HEK293 (cell line): Measurements from ENCODE around the gene TRAF4.

ENCODE experiments used
- CTCF ChIA-PET: fragments of 350-600 bp; formaldehyde crosslinking; extraction: SDS; loops from one replicate; lab custom pipeline; 2021; ENCODE audit warnings: antibody characterized with exemption; lab: Yijun Ruan, JAX
- POLR2A ChIA-PET: fragments of 300-600 bp; formaldehyde crosslinking; extraction: SDS; loops from one replicate; lab custom pipeline; 2020; ENCODE audit warnings: antibody characterized with exemption, inconsistent platforms; lab: Yijun Ruan, JAX
- H3K27ac ChIP-seq: fragments of 200-500 bp; sonication (Bioruptor generic); 2 replicates; pipeline ENCODE4 v1.5.1; 2014; ENCODE audit warnings: low read depth, low read length, control low read depth, inconsistent platforms; ENCODE audit errors: extremely low read depth
- H3K36me3 ChIP-seq, 2 experiments: fragments of 200-500 bp in 1 of 2; sonication (Bioruptor generic) in 1 of 2; 1 replicate in 1 of 2; 2 replicates in 1 of 2; pipeline ENCODE4 v1.5.1; 2014 to 2017; ENCODE audit warnings: inconsistent platforms in 2 of 2, low read length in 2 of 2; ENCODE audit not compliant: control insufficient read depth in 2 of 2, insufficient read depth in 1 of 2
- H3K4me1 ChIP-seq: fragments of 200-500 bp; sonication (Bioruptor generic); 2 replicates; pipeline ENCODE4 v1.5.1; 2014; ENCODE audit warnings: mild to moderate bottlenecking, low read length, inconsistent platforms; ENCODE audit not compliant: control insufficient read depth, insufficient read depth
- H3K4me3 ChIP-seq: 2 replicates; pipeline ENCODE4 v1.5.1; 2011; ENCODE audit warnings: low read depth, mild to moderate bottlenecking, control low read depth, low read length, moderate library complexity
- H3K9me3 ChIP-seq: fragments of 200-500 bp; sonication (Bioruptor generic); 2 replicates; pipeline ENCODE4 v1.5.1; 2014; ENCODE audit warnings: low read depth, low read length, inconsistent platforms; ENCODE audit not compliant: control insufficient read depth, insufficient read depth
- BCL11A ChIP-seq: fragments of 450-650 bp; formaldehyde crosslinking; IDR thresholded peaks from 2 replicates; pipeline ENCODE4 v1.5.1; 2016; ENCODE audit warnings: low read depth, missing biosample characterization, missing genetic modification characterization
- BCL11B ChIP-seq: fragments of 450-650 bp; formaldehyde crosslinking; IDR thresholded peaks from 2 replicates; pipeline ENCODE4 v1.5.1; 2016; ENCODE audit warnings: low read depth, missing biosample characterization, missing genetic modification characterization
- HIC1 ChIP-seq: fragments of 450-650 bp; formaldehyde crosslinking; IDR thresholded peaks from 2 replicates; pipeline ENCODE4 v1.5.1; 2016; ENCODE audit warnings: missing biosample characterization, missing genetic modification characterization
- IKZF3 ChIP-seq: fragments of 450-650 bp; IDR thresholded peaks from 2 replicates; pipeline ENCODE4 v1.5.0; 2018; ENCODE audit warnings: missing biosample characterization, mild to moderate bottlenecking, missing genetic modification characterization, moderate library complexity
- KLF1 ChIP-seq: fragments of 450-650 bp; formaldehyde crosslinking; IDR thresholded peaks from 2 replicates; pipeline ENCODE4 v1.5.1; 2016; ENCODE audit warnings: missing biosample characterization, missing genetic modification characterization
- PATZ1 ChIP-seq: fragments of 450-650 bp; formaldehyde crosslinking; IDR thresholded peaks from 2 replicates; pipeline ENCODE4 v1.5.1; 2016; ENCODE audit warnings: missing biosample characterization, missing genetic modification characterization
- PRDM4 ChIP-seq: fragments of 450-650 bp; formaldehyde crosslinking; IDR thresholded peaks from 2 replicates; pipeline ENCODE4 v1.5.1; 2017; ENCODE audit warnings: missing biosample characterization, missing genetic modification characterization
- SCRT1 ChIP-seq: fragments of 450-650 bp; formaldehyde crosslinking; IDR thresholded peaks from 2 replicates; pipeline ENCODE4 v1.5.1; 2016; ENCODE audit warnings: missing biosample characterization, missing genetic modification characterization, borderline replicate concordance
- SCRT2 ChIP-seq: fragments of 450-650 bp; formaldehyde crosslinking; IDR thresholded peaks from 2 replicates; pipeline ENCODE4 v1.5.1; 2016; ENCODE audit warnings: missing biosample characterization, missing genetic modification characterization
- ZBTB1 ChIP-seq: fragments of 450-650 bp; formaldehyde crosslinking; IDR thresholded peaks from 2 replicates; pipeline ENCODE4 v1.5.1; 2016; ENCODE audit warnings: missing biosample characterization, missing genetic modification characterization
- ZBTB21 ChIP-seq: fragments of 450-650 bp; formaldehyde crosslinking; IDR thresholded peaks from 2 replicates; pipeline ENCODE4 v1.5.1; 2017; ENCODE audit warnings: missing biosample characterization, missing genetic modification characterization
- ZFP41 ChIP-seq: fragments of 450-650 bp; formaldehyde crosslinking; IDR thresholded peaks from 2 replicates; pipeline ENCODE4 v1.5.1; 2016; ENCODE audit warnings: missing biosample characterization, missing genetic modification characterization, borderline replicate concordance
- ZNF114 ChIP-seq: fragments of 450-650 bp; formaldehyde crosslinking; IDR thresholded peaks from 2 replicates; pipeline ENCODE4 v1.5.0; 2017; ENCODE audit warnings: missing biosample characterization, missing genetic modification characterization
- ZNF146 ChIP-seq: fragments of 450-650 bp; formaldehyde crosslinking; IDR thresholded peaks from 2 replicates; pipeline ENCODE4 v1.5.1; 2016; ENCODE audit warnings: missing biosample characterization, missing genetic modification characterization
- ZNF174 ChIP-seq: fragments of 450-650 bp; formaldehyde crosslinking; IDR thresholded peaks from 2 replicates; pipeline ENCODE4 v1.5.0; 2017; ENCODE audit warnings: missing biosample characterization, mild to moderate bottlenecking, missing genetic modification characterization
- ZNF292 ChIP-seq: fragments of 450-650 bp; formaldehyde crosslinking; IDR thresholded peaks from 2 replicates; pipeline ENCODE4 v1.5.1; 2016; ENCODE audit warnings: low read depth, missing biosample characterization, missing genetic modification characterization, borderline replicate concordance
- ZNF391 ChIP-seq: fragments of 450-650 bp; formaldehyde crosslinking; IDR thresholded peaks from 2 replicates; pipeline ENCODE4 v1.5.1; 2016; ENCODE audit warnings: low read depth, missing biosample characterization, missing genetic modification characterization, borderline replicate concordance
- ZNF48 ChIP-seq: fragments of 450-650 bp; formaldehyde crosslinking; IDR thresholded peaks from 2 replicates; pipeline ENCODE4 v1.5.1; 2016; ENCODE audit warnings: missing biosample characterization, missing genetic modification characterization
- ZNF501 ChIP-seq: fragments of 450-650 bp; formaldehyde crosslinking; IDR thresholded peaks from 2 replicates; pipeline ENCODE4 v1.5.1; 2016; ENCODE audit warnings: missing biosample characterization, missing genetic modification characterization
- ZNF514 ChIP-seq: fragments of 450-650 bp; formaldehyde crosslinking; IDR thresholded peaks from 2 replicates; pipeline ENCODE4 v1.5.1; 2016; ENCODE audit warnings: missing biosample characterization, missing genetic modification characterization
- ZNF596 ChIP-seq: fragments of 450-650 bp; IDR thresholded peaks from 2 replicates; pipeline ENCODE4 v1.5.0; 2018; ENCODE audit warnings: missing biosample characterization, mild to moderate bottlenecking, missing genetic modification characterization, moderate library complexity
- ZNF624 ChIP-seq: fragments of 450-650 bp; formaldehyde crosslinking; IDR thresholded peaks from 2 replicates; pipeline ENCODE4 v1.5.1; 2017; ENCODE audit warnings: missing biosample characterization, missing genetic modification characterization
- ZNF626 ChIP-seq: fragments of 450-650 bp; sonication (Bioruptor Pico); formaldehyde crosslinking; IDR thresholded peaks from 2 replicates; pipeline ENCODE4 v1.5.1; 2018; ENCODE audit warnings: missing biosample characterization, missing genetic modification characterization, inconsistent platforms
- ZNF692 ChIP-seq: fragments of 450-650 bp; formaldehyde crosslinking; IDR thresholded peaks from 2 replicates; pipeline ENCODE4 v1.5.1; 2016; ENCODE audit warnings: missing biosample characterization, missing genetic modification characterization
- ZXDB ChIP-seq: fragments of 450-650 bp; formaldehyde crosslinking; IDR thresholded peaks from 2 replicates; pipeline ENCODE4 v1.5.1; 2016; ENCODE audit warnings: missing biosample characterization, missing genetic modification characterization

The TRAF4 gene

GRCh38 chr17:28745786-28746411, 2.1 kb downstream of the TRAF4 start (continued):
- TF ChIP-seq ZNF692 (tag by site-specific recombination) (peak; percentile 47; the same call in 1 of the 2 replicates), ZNF48 (tag by site-specific recombination) (no peak), ZNF514 (no peak)

- Histone ChIP-seq H3K36me3 (peaks cover 3 to 65% of the 10 kb centered on the region in 2 experiments; a peak in 2 of 3 replicates), H3K4me3 (no peak overlapping the region), H3K4me1 (peaks cover 11% of the 10 kb centered on the region; the same call in 1 of the 2 replicates), H3K27ac (no peak overlapping the region), H3K9me3 (no peaks in the 10 kb centered on the region)
- CTCF ChIA-PET: interaction anchor here (0.6 to 16.7 kb wide), 4 partner anchors 16 to 207 kb away, joined by 3 to 445 read pairs (median 90); partner anchors contain the start of genes NEK8, RPL23A and TLCD1
- peak; percentile 75 for TF ChIP-seq BCL11B (tag by site-specific recombination)
- TF ChIP-seq ZNF174 (tag by site-specific recombination): no peak
- TF ChIP-seq ZBTB1 (tag by site-specific recombination): no peak
- TF ChIP-seq IKZF3 (tag by site-specific recombination): no peak
- no peak for TF ChIP-seq ZBTB21 (tag by site-specific recombination)
- TF ChIP-seq BCL11A (tag by site-specific recombination): peak; percentile 27; the same call in 1 of the 2 replicates
- no peak for TF ChIP-seq ZNF114 (tag by site-specific recombination)
- 0 out of 2 replicates have a peak, but pooled peaks have one; percentile 10 for TF ChIP-seq KLF1 (tag by site-specific recombination)
- TF ChIP-seq ZNF501 (tag by site-specific recombination): no peak
- TF ChIP-seq ZNF596 (tag by site-specific recombination): no peak
- TF ChIP-seq SCRT1 (tag by site-specific recombination): peak; percentile 86; the same call in 1 of the 2 replicates
- TF ChIP-seq ZNF626 (tag by site-specific recombination): no peak
- TF ChIP-seq ZFP41 (tag by site-specific recombination): no peak
- no peak for TF ChIP-seq ZNF292
- no peak for TF ChIP-seq ZNF391 (tag by site-specific recombination)
- peak; percentile 89 for TF ChIP-seq SCRT2 (tag by site-specific recombination)
- no peak for TF ChIP-seq ZNF624 (tag by site-specific recombination)
- TF ChIP-seq HIC1 (tag by site-specific recombination): no peak
- no peak for TF ChIP-seq PATZ1 (tag by site-specific recombination)
- no peak for TF ChIP-seq ZNF146 (tag by site-specific recombination)
- TF ChIP-seq ZXDB (tag by site-specific recombination): no peak
- TF ChIP-seq PRDM4: no peak
- POLR2A ChIA-PET: interaction anchor here (1.3 to 14.1 kb wide), 3 partner anchors 20 to 27 kb away, joined by 5 to 448 read pairs (median 64); partner anchors contain the start of genes NEK8, RPL23A and TLCD1
These were observed 2.8 kb downstream of the TRAF4 start for GRCh38 chr17:28746611-28747050.
